Activated CD4-positive, alpha-beta memory T cell treated with anti-CD3 and anti-CD28 coated beads, Interleukin-2, amount 10 ng/mL, durations not matched to agents 7 days and 5 days (primary cell): ENCODE results near the gene CRYBB2. TPM values are rescaled to one million over a fixed set of nuclear protein-coding genes. Genes with fewer than 3 reads are reported as not detected.
"Not testable (repeated sequence)": the region's sequence is repeated elsewhere in the genome, so short reads cannot be mapped to it uniquely, and the experiment has no call there.

Source experiments
- CTCF ChIA-PET: fragments of 350-600 bp; sonication (Branson Sonifier 250); formaldehyde crosslinking; loops from one replicate; lab custom pipeline; 2021; ENCODE audit warnings: antibody characterized with exemption, inconsistent platforms; lab: Charles Lee
- POLR2A ChIA-PET: fragments of 350-600 bp; sonication (Branson Sonifier 250); formaldehyde crosslinking; loops from one replicate; lab custom pipeline; 2021; ENCODE audit warnings: antibody characterized with exemption; lab: Charles Lee
- DNase-seq: peaks from one replicate; pipeline ENCODE4 v3.0.0-alpha.2; 2020
- H3K27ac Mint-ChIP-seq: one replicate; pipeline ENCODE4 v1.8.0; 2021; ENCODE audit warnings: mild to moderate bottlenecking, mixed read lengths
- H3K27me3 Mint-ChIP-seq: one replicate; pipeline ENCODE4 v1.8.0; 2021; ENCODE audit warnings: mixed read lengths
- H3K36me3 Mint-ChIP-seq: one replicate; pipeline ENCODE4 v1.8.0; 2021; ENCODE audit warnings: low read depth, mixed read lengths
- H3K4me1 Mint-ChIP-seq: one replicate; pipeline ENCODE4 v1.8.0; 2021; ENCODE audit warnings: mixed read lengths
- H3K4me3 Mint-ChIP-seq: one replicate; pipeline ENCODE4 v1.8.0; 2021; ENCODE audit warnings: mild to moderate bottlenecking, mixed read lengths
- H3K9me3 Mint-ChIP-seq: one replicate; pipeline ENCODE4 v1.8.0; 2021; ENCODE audit warnings: mixed read lengths
- total RNA-seq, 2 experiments: library from RNA; stranded (reverse); gene quantifications; one replicate each; pipeline ENCODE4 v1.2.3, GENCODE V29; 2021

The CRYBB2 gene
- total RNA-seq, 2 experiments from 2014 or later: not detected

- Mint-ChIP-seq H3K4me1 (no peaks in the 10 kb centered on the region), H3K27ac (no peak overlapping the region), H3K4me3 (no peak overlapping the region), H3K36me3 (no peaks in the 10 kb centered on the region), H3K9me3 (no peaks in the 10 kb centered on the region), H3K27me3 (peaks cover 3% of the 10 kb centered on the region)
- POLR2A ChIA-PET: no interaction called here
- CTCF ChIA-PET: no interaction called here
- no peak for DNase-seq
These were observed 3.2 kb upstream of the CRYBB2 start for GRCh38 chr22:25216230-25216629.

DNA sequence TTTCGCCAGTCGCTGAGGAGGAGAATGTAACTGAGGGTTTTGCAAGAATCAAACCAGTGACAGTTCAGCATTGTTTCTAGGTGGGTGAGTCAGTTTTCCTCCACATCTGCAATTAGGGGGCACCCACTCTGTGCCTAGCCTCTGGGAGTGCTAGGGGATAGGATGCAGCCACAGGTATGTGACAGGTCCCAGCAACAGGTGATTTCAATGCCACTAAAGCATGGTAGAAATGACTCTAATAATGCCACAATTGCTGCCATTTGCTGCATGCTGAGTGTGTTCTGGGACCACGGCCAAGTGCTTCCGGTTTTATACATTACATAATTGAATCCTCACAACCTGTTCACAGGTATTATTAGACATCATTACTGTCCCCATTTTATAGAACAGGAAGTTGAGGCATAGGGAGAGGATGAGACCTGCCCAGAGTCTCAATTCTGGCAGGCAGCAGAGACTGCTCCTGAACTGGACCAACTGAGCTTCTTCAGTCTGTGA lies 556 bp downstream of the CRYBB2 start:
- CTCF ChIA-PET: no interaction called here
- POLR2A ChIA-PET: interaction anchor here (1.5 kb wide), 1 partner anchor 13 kb away, joined by 3 read pairs; no protein-coding TSS in a partner anchor
- no peak for DNase-seq
- Mint-ChIP-seq H3K27me3 (peaks cover 14% of the 10 kb centered on the region), H3K9me3 (no peaks in the 10 kb centered on the region), H3K36me3 (no peaks in the 10 kb centered on the region), H3K4me3 (no peak overlapping the region), H3K27ac (no peak overlapping the region), H3K4me1 (no peaks in the 10 kb centered on the region)

DNA sequence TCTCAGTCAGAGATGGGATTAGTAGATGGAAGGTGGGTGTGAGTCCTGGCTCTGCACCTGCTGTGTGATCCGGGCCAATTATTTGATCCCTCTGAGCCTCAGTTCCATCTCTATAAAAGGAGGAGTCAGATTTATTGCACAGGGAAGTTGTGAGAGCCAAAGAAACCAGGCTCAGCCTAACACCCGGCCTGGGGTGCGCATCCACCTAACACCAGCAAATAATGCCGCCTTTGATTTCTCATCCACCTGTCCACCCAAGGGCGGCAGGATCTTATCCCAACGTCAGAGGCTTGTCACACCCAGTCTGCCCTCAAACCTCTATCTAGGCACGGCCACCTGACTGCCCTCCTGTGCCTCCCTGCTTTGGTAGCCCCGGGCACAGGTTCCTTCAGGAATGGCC lies 2.4 kb downstream of the CRYBB2 start:
- no peaks in the 10 kb centered on the region for H3K4me1 Mint-ChIP-seq
- H3K9me3 Mint-ChIP-seq: no peaks in the 10 kb centered on the region
- POLR2A ChIA-PET: no interaction called here
- CTCF ChIA-PET: no interaction called here
- H3K27me3 Mint-ChIP-seq: peaks cover 14% of the 10 kb centered on the region
- H3K4me3 Mint-ChIP-seq: no peak overlapping the region
- no peak for DNase-seq
- H3K36me3 Mint-ChIP-seq: no peaks in the 10 kb centered on the region
- H3K27ac Mint-ChIP-seq: no peak overlapping the region

DNA sequence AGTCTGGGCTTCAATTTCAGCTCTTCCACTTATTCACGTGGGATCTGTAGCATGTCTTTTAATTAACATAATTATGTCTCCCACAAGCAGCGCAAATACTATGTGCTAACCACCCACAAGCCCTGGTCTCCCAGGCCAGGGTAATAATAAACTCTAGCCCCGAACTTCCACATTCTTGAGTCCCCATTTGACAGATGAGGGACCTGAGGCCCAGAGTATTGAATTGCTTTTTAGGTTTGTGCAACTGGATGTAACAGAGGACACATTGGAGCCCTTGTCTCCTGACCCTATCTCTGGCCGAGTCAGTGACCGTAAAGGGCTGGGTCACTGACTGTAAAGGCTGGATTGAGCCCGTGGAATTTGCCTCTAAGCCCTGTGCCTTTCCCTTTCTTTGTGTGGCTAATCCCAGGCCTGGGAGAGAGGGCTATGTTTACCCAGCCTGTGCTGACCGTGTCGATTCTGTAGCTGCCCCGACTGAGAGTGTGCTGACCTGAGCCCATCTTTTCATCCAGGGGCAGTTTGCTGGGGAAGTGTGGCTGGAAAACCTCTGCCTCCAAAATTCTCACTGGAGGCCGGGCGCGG lies 3.9 kb downstream of the CRYBB2 start:
- H3K27ac Mint-ChIP-seq: no peak overlapping the region
- H3K9me3 Mint-ChIP-seq: no peaks in the 10 kb centered on the region
- ChIA-PET POLR2A (no interaction called here), CTCF (no interaction called here)
- no peak for DNase-seq
- no peak overlapping the region for H3K4me3 Mint-ChIP-seq
- peaks cover 14% of the 10 kb centered on the region for H3K27me3 Mint-ChIP-seq
- H3K36me3 Mint-ChIP-seq: no peaks in the 10 kb centered on the region
- H3K4me1 Mint-ChIP-seq: no peaks in the 10 kb centered on the region

DNA sequence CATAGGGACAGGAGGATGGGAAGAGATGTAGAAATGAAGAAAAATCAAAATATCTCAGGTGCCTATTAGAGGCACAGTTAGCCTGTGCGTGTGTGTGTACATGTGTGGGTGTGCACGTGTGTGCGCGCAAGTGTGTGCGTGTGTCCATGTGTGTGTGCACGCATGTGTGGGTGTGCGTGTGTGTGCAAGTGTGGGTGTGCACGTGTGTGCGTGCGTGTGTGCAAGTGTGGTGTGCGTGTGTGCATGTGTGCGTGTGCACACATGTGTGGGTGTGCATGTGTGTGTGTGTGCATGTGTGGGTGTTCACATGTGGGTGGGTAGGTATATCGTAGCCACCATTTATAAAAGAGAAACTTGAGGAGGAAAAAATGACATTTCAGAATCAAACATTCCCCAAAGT lies 9.4 kb downstream of the CRYBB2 start:
- H3K4me1 Mint-ChIP-seq: no peaks in the 10 kb centered on the region
- no peak overlapping the region for H3K27ac Mint-ChIP-seq
- ChIA-PET POLR2A (no interaction called here), CTCF (no interaction called here)
- H3K9me3 Mint-ChIP-seq: no peaks in the 10 kb centered on the region
- DNase-seq: no peak
- H3K27me3 Mint-ChIP-seq: peaks cover 22% of the 10 kb centered on the region
- H3K4me3 Mint-ChIP-seq: no peak overlapping the region
- H3K36me3 Mint-ChIP-seq: no peaks in the 10 kb centered on the region

DNA sequence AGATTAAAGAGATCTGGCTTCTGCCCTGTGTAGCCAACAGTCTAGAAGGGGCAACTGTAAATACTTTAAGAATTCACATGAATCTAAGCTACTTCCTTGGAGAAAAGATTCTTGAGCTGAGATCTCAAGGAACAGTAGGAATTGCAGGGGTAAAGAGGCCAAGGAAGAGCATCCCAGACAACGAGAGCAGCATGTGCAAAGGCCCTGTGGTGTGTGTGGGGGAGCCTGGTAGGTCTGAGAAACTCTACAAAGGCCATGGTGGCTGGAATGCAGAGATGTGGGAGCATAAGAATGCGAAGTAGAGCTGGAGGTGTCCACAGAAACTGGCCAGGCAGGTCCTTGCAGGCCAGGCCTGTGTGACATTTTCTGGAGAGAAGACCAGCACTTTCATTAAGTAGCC lies 11.3 kb downstream of the CRYBB2 start:
- POLR2A ChIA-PET, H3K36me3 Mint-ChIP-seq, H3K27ac Mint-ChIP-seq, CTCF ChIA-PET, DNase-seq, H3K4me1 Mint-ChIP-seq, H3K4me3 Mint-ChIP-seq, H3K9me3 Mint-ChIP-seq: not testable (repeated sequence)
- peaks cover 28% of the 10 kb centered on the region for H3K27me3 Mint-ChIP-seq

DNA sequence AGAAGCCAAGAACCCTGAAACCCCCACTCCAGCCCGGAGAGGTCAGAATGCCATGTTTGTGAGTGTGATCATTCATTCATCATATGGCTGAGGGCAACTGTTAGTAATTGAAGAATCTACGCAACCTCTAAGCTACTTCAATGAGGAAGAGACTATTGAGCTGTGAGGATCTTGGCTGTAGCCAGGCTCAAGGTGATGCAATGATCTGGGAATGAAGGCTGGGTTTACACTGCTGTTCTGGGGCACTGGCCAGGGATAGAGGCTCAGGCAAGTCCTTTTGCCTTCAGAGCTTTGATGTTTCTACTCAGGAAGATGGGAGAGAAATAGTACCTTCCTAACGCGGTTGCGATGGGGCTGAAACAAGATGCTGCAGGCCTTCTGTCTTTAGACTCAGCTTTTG lies 12.9 kb downstream of the CRYBB2 start:
- no peak for DNase-seq
- H3K4me1 Mint-ChIP-seq: peaks cover 6% of the 10 kb centered on the region
- H3K27me3 Mint-ChIP-seq: peaks cover 35% of the 10 kb centered on the region
- H3K27ac Mint-ChIP-seq: no peak overlapping the region
- CTCF ChIA-PET: no interaction called here
- H3K4me3 Mint-ChIP-seq: no peak overlapping the region
- POLR2A ChIA-PET: no interaction called here
- no peaks in the 10 kb centered on the region for H3K9me3 Mint-ChIP-seq
- no peaks in the 10 kb centered on the region for H3K36me3 Mint-ChIP-seq

- H3K36me3 Mint-ChIP-seq, DNase-seq, H3K4me3 Mint-ChIP-seq, H3K4me1 Mint-ChIP-seq, CTCF ChIA-PET, POLR2A ChIA-PET, H3K9me3 Mint-ChIP-seq, H3K27ac Mint-ChIP-seq: not testable (repeated sequence)
- H3K27me3 Mint-ChIP-seq: peaks cover 38% of the 10 kb centered on the region
These were observed 14.3 kb downstream of the CRYBB2 start for GRCh38 chr22:25233706-25234105.

- Mint-ChIP-seq H3K9me3 (no peaks in the 10 kb centered on the region), H3K4me1 (peaks cover 6% of the 10 kb centered on the region), H3K4me3 (no peak overlapping the region), H3K27me3 (peaks cover 39% of the 10 kb centered on the region), H3K36me3 (no peaks in the 10 kb centered on the region), H3K27ac (no peak overlapping the region)
- CTCF ChIA-PET: interaction anchor here (0.8 to 2.0 kb wide), 3 partner anchors 10 to 98 kb away, joined by 3 to 4 read pairs (median 3); no protein-coding TSS in a partner anchor
- peak; percentile 78 for DNase-seq
- POLR2A ChIA-PET: no interaction called here
These were observed 16.3 kb downstream of the CRYBB2 start for GRCh38 chr22:25235547-25236290.

DNA sequence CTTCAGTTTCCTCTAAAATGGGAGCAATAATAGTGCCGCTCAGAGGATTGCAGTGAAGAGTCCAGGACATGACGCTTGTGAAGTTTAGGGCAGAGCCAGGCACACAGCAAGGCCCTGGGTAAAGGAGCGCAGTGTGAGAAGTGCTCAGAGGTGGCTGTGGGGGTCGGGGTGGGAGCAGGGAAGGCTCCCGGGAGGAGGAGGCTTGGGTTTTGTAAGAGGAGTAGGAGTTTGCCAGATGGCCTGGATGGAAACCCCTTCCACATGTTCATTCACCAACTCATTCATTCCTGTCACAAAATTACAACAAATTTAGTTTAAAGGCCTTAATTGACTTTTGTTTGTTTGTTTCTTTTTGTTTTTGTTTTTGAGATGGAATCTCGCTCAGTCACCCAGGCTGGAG lies 17.0 kb downstream of the CRYBB2 start:
- ChIA-PET CTCF (interaction anchor here (0.8 to 2.0 kb wide), 2 partner anchors 10 to 97 kb away, joined by 3 to 4 read pairs; no protein-coding TSS in a partner anchor), POLR2A (no interaction called here)
- no peaks in the 10 kb centered on the region for H3K36me3 Mint-ChIP-seq
- peaks cover 43% of the 10 kb centered on the region for H3K27me3 Mint-ChIP-seq
- DNase-seq: no peak
- H3K9me3 Mint-ChIP-seq: no peaks in the 10 kb centered on the region
- peaks cover 6% of the 10 kb centered on the region for H3K4me1 Mint-ChIP-seq
- no peak overlapping the region for H3K4me3 Mint-ChIP-seq
- H3K27ac Mint-ChIP-seq: no peak overlapping the region

GRCh38 chr22:25237503-25237902 lies 18.1 kb downstream of the CRYBB2 start:
- no peak for DNase-seq
- Mint-ChIP-seq H3K9me3 (no peaks in the 10 kb centered on the region), H3K4me3 (no peak overlapping the region), H3K27me3 (peaks cover 38% of the 10 kb centered on the region), H3K27ac (no peak overlapping the region), H3K4me1 (peaks cover 6% of the 10 kb centered on the region), H3K36me3 (no peaks in the 10 kb centered on the region)
- POLR2A ChIA-PET: no interaction called here
- CTCF ChIA-PET: no interaction called here

- DNase-seq, CTCF ChIA-PET, H3K4me3 Mint-ChIP-seq, POLR2A ChIA-PET, H3K36me3 Mint-ChIP-seq, H3K9me3 Mint-ChIP-seq, H3K4me1 Mint-ChIP-seq, H3K27ac Mint-ChIP-seq: not testable (repeated sequence)
- H3K27me3 Mint-ChIP-seq: peaks cover 37% of the 10 kb centered on the region
These were observed 18.6 kb downstream of the CRYBB2 start for GRCh38 chr22:25238058-25238457.

GRCh38 chr22:25255169-25255568 lies 35.7 kb downstream of the CRYBB2 start:
- H3K9me3 Mint-ChIP-seq, H3K4me3 Mint-ChIP-seq, H3K27ac Mint-ChIP-seq, DNase-seq, H3K36me3 Mint-ChIP-seq, POLR2A ChIA-PET, H3K27me3 Mint-ChIP-seq, H3K4me1 Mint-ChIP-seq: not testable (repeated sequence)
- CTCF ChIA-PET: interaction anchor here (1.6 kb wide), 1 partner anchor 78 kb away, joined by 3 read pairs; no protein-coding TSS in a partner anchor
